H1 (cell line): Measurements from ENCODE around the gene FTCDNL1. TPM values are rescaled to one million over a fixed set of nuclear protein-coding genes. Genes with fewer than 3 reads are reported as not detected.

Source experiments
- CTCF ChIA-PET: fragments of 300-600 bp; sonication (Branson Sonifier 250); formaldehyde crosslinking; loops from one replicate; lab custom pipeline; 2021; ENCODE audit not compliant: partially characterized antibody; lab: Charles Lee
- POLR2A ChIA-PET: fragments of 300-600 bp; sonication (Branson Sonifier 250); formaldehyde crosslinking; loops from one replicate; lab custom pipeline; 2021; ENCODE audit warnings: inconsistent platforms; ENCODE audit not compliant: partially characterized antibody; lab: Charles Lee
- DNase-seq, 2 experiments: peaks; one replicate each; pipeline versions ENCODE4 v3.0.0 to v3.0.0-alpha.2; 2010 to 2022; ENCODE audit warnings: low spot score in 2 of 2, low read depth in 1 of 2, mixed read lengths in 1 of 2
- FAIRE-seq: peaks from 2 replicates; lab custom pipeline; 2011; peaks lifted over from hg19 to GRCh38; lab: Jason Lieb, UNC
- H2AFZ ChIP-seq: 2 replicates; pipeline ENCODE4 v1.8.1; 2012; ENCODE audit warnings: low read length, inconsistent platforms
- H2AK5ac ChIP-seq: 2 replicates; pipeline ENCODE4 v1.6.1; 2013; ENCODE audit warnings: low read depth, low read length
- H2BK120ac ChIP-seq: replicated peaks from 2 replicates; pipeline ENCODE3; 2013; ENCODE audit warnings: low read depth, low read length, inconsistent platforms
- H2BK12ac ChIP-seq: 2 replicates; pipeline ENCODE4 v1.6.1; 2013; ENCODE audit warnings: low read depth, low read length
- H2BK15ac ChIP-seq: 2 replicates; pipeline ENCODE4 v1.6.1; 2013; ENCODE audit warnings: low read length
- H2BK20ac ChIP-seq: 2 replicates; pipeline ENCODE4 v1.6.1; 2013; ENCODE audit warnings: low read length
- H2BK5ac ChIP-seq: 2 replicates; pipeline ENCODE4 v1.6.1; 2013; ENCODE audit warnings: low read depth, low read length
- H3K14ac ChIP-seq: 2 replicates; pipeline ENCODE4 v1.6.1; 2013; ENCODE audit warnings: inconsistent platforms; ENCODE audit not compliant: insufficient read length
- H3K18ac ChIP-seq: 2 replicates; pipeline ENCODE4 v1.6.1; 2013; ENCODE audit warnings: low read length; ENCODE audit errors: extremely low read depth
- H3K23ac ChIP-seq: 2 replicates; pipeline ENCODE4 v1.6.1; 2013; ENCODE audit warnings: inconsistent platforms; ENCODE audit not compliant: insufficient read length
- H3K23me2 ChIP-seq: 2 replicates; pipeline ENCODE4 v1.6.1; 2013; ENCODE audit warnings: low read depth, low read length
- H3K27ac ChIP-seq: 2 replicates; pipeline ENCODE4 v1.6.1; 2011; ENCODE audit warnings: low read depth, low read length, inconsistent platforms
- H3K27me3 ChIP-seq, 4 experiments: replicated peaks in 1 of 4; 1 replicate in 1 of 4; 2 replicates in 3 of 4; pipeline versions ENCODE4 v1.6.1 to v1.8.1; 2011 to 2013; ENCODE audit warnings: low read length in 3 of 4, mild to moderate bottlenecking in 3 of 4, inconsistent platforms in 2 of 4, mixed read lengths in 2 of 4, moderate library complexity in 1 of 4; ENCODE audit not compliant: control insufficient read depth in 3 of 4, insufficient read depth in 3 of 4; ENCODE audit errors: extremely low read depth in 1 of 4
- H3K36me3 ChIP-seq, 4 experiments: 2 replicates each; pipeline versions ENCODE4 v1.6.1 to v1.8.1; 2011 to 2013; ENCODE audit warnings: mild to moderate bottlenecking in 4 of 4, low read length in 3 of 4, moderate library complexity in 2 of 4, control low read depth in 1 of 4, inconsistent platforms in 1 of 4; ENCODE audit not compliant: insufficient read depth in 4 of 4, control insufficient read depth in 2 of 4
- H3K4ac ChIP-seq: replicated peaks from 2 replicates; pipeline ENCODE3; 2013; ENCODE audit warnings: low read length, low read depth, mixed read lengths, inconsistent platforms; ENCODE audit not compliant: insufficient read length
- H3K4me1 ChIP-seq, 4 experiments: replicated peaks in 1 of 4; 1 replicate in 1 of 4; 2 replicates in 3 of 4; pipeline versions ENCODE4 v1.6.1 to v1.8.1; 2011 to 2013; ENCODE audit warnings: low read length in 3 of 4, inconsistent platforms in 2 of 4, mixed read lengths in 1 of 4; ENCODE audit not compliant: insufficient read depth in 4 of 4, control insufficient read depth in 3 of 4
- H3K4me2 ChIP-seq, 2 experiments: 2 replicates each; pipeline versions ENCODE4 v1.6.1 to v1.8.1; 2011 to 2013; ENCODE audit warnings: low read depth in 2 of 2, low read length in 2 of 2, control low read depth in 1 of 2, inconsistent platforms in 1 of 2, mild to moderate bottlenecking in 1 of 2; ENCODE audit not compliant: insufficient read depth in 1 of 2
- H3K4me3 ChIP-seq, 4 experiments: fragments of 200-600, 300-600 bp in 1 of 4; sonication (generic), shearing (Covaris generic), sonication (Bioruptor Twin) in 1 of 4; 2 replicates each; pipeline versions ENCODE4 v1.5.1 to v1.8.1; 2011 to 2016; ENCODE audit warnings: low read length in 4 of 4, low read depth in 3 of 4, control low read depth in 2 of 4, inconsistent platforms in 2 of 4, mild to moderate bottlenecking in 2 of 4, mixed read lengths in 1 of 4, moderate library complexity in 1 of 4; ENCODE audit not compliant: insufficient read depth in 2 of 4; ENCODE audit errors: extremely low read depth in 1 of 4
- H3K56ac ChIP-seq: replicated peaks from 2 replicates; pipeline ENCODE3; 2013; ENCODE audit warnings: low read depth, mild to moderate bottlenecking, mixed read lengths, low read length, inconsistent platforms; ENCODE audit not compliant: insufficient read length
- H3K79me1 ChIP-seq: 2 replicates; pipeline ENCODE4 v1.6.1; 2013; ENCODE audit warnings: low read depth, low read length, control low read depth
- H3K79me2 ChIP-seq, 2 experiments: 2 replicates each; pipeline versions ENCODE4 v1.6.1 to v1.8.1; 2012 to 2013; ENCODE audit warnings: low read length in 2 of 2, mild to moderate bottlenecking in 2 of 2, inconsistent platforms in 1 of 2; ENCODE audit not compliant: insufficient read depth in 2 of 2, control insufficient read depth in 1 of 2
- H3K9ac ChIP-seq, 4 experiments: replicated peaks in 1 of 4; 1 replicate in 1 of 4; 2 replicates in 3 of 4; pipeline versions ENCODE4 v1.6.1 to v1.8.1; 2011 to 2013; ENCODE audit warnings: low read depth in 3 of 4, low read length in 3 of 4, control low read depth in 2 of 4, mild to moderate bottlenecking in 2 of 4, moderate library complexity in 2 of 4, inconsistent platforms in 1 of 4; ENCODE audit errors: extremely low read depth in 1 of 4
- H3K9me3 ChIP-seq, 2 experiments: 2 replicates each; pipeline versions ENCODE4 v1.6.1 to v1.8.1; 2012 to 2013; ENCODE audit warnings: mild to moderate bottlenecking in 2 of 2, moderate library complexity in 2 of 2, control low read depth in 1 of 2, inconsistent platforms in 1 of 2, low read depth in 1 of 2, low read length in 1 of 2, mixed read lengths in 1 of 2; ENCODE audit not compliant: insufficient read depth in 2 of 2
- H4K20me1 ChIP-seq, 2 experiments: replicated peaks in 1 of 2; 2 replicates each; pipeline versions ENCODE3 to v1.8.1; 2011 to 2013; ENCODE audit warnings: inconsistent platforms in 2 of 2, low read length in 2 of 2, mild to moderate bottlenecking in 1 of 2; ENCODE audit not compliant: insufficient read depth in 2 of 2, control insufficient read depth in 1 of 2
- H4K5ac ChIP-seq: 2 replicates; pipeline ENCODE4 v1.6.1; 2013; ENCODE audit warnings: low read length, low read depth, mixed read lengths, inconsistent platforms; ENCODE audit not compliant: insufficient read length
- H4K8ac ChIP-seq: 2 replicates; pipeline ENCODE4 v1.8.0; 2013; ENCODE audit warnings: mild to moderate bottlenecking, moderate library complexity, low read length, inconsistent platforms; ENCODE audit not compliant: insufficient read depth; ENCODE audit errors: extremely low read depth
- H4K91ac ChIP-seq: replicated peaks from 2 replicates; pipeline ENCODE3; 2013; ENCODE audit warnings: low read length, mixed read lengths, inconsistent platforms; ENCODE audit not compliant: insufficient read length
- ASH2L ChIP-seq: fragments of 200-600, 300-600 bp; sonication (generic); IDR thresholded peaks from one replicate; pipeline ENCODE4 v1.7.1; 2017; ENCODE audit warnings: low read length
- WGBS, 2 experiments: shearing (Covaris generic) in 1 of 2; methylation state at CpG; one replicate each; pipeline versions ENCODE4 v1.1.6 to v1.1.7; 2013 to 2015; ENCODE audit warnings: low lambda C conversion rate in 2 of 2, mixed read lengths in 2 of 2, inconsistent platforms in 1 of 2, low coverage in 1 of 2, missing lambda C conversion rate in 1 of 2; ENCODE audit not compliant: insufficient replicate concordance in 2 of 2, insufficient coverage in 1 of 2, insufficient read length in 1 of 2; ENCODE audit errors: extremely low coverage in 1 of 2, missing lambda C conversion rate in 1 of 2; 5-methylcytosine and 5-hydroxymethylcytosine counted together
- polyA plus RNA-seq, 7 experiments: library from polyadenylated mRNA; depleted of rRNA in 3 of 7; stranded (reverse) in 5 of 7; unstranded in 2 of 7; fragments of >200 nt in 5 of 7; fragments of 200-250 nt in 2 of 7; gene quantifications; 1 replicate in 5 of 7; 2 replicates in 1 of 7; 4 replicates in 1 of 7; pipeline versions ENCODE4 v1.2.1 to v1.2.3, GENCODE V29; 2011 to 2013; ENCODE audit warnings: missing spikeins in 2 of 7, mixed read lengths in 2 of 7
- total RNA-seq: library from RNA; stranded (reverse); fragmentation: NEBNext Ultra II Directional; extraction: Animal tissue kit (Norgen Biotek cat#: 25700); gene quantifications from 2 replicates; pipeline ENCODE4 v1.2.1, GENCODE V29; 2021
- TF ChIP-seq, protein P1 (sequence below): IDR thresholded peaks from 2 replicates; pipeline ENCODE4 v1.6.1; 2012; ENCODE audit warnings: inconsistent platforms

The FTCDNL1 gene
- total and polyA plus RNA-seq, 2 of the 8 experiments (the other 6 are each of a cell fraction or from before 2014, with no cell fraction given), result 0.41 to 0.97 TPM

DNA sequence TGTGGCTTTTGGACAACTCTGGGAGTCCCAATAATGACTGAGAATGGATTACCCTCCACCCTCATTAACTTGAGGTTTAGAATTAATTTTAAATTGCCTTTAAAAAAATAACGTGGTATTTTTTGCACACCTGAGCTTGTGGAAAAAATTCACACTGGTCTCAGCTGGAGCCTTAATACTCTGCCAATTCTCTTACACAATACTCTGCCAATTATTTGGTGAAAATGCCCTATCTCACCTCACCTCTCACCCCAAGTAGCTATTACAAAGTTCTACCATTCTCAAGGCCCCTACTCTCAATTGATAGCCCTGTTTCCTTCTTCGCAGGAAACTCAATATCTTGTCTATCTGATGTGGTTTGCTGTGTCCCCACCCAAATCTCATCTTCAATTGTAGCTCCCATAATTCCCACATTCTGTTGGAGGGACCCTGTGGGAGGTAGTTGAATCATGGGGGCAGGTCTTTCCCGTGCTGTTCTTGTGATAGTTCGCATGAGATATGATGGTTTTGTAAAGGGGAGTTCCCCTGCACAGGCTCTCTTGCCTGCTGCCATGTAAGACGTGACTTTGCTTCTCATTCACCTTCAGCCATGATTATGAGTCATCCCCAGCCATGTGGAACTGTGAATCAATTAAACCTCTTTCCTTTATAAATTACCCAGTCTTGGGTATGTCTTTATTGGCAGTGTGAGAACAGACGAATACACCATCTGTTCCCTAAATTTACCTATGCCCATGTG is 32.7 kb upstream of the FTCDNL1 start:
- no peak overlapping the region for H2BK5ac ChIP-seq
- no peak overlapping the region for H3K4me2 ChIP-seq
- H3K4ac ChIP-seq, result no peak overlapping the region
- H3K27ac ChIP-seq, result no peak overlapping the region
- no peaks in the 10 kb centered on the region for H3K4me1 ChIP-seq
- no peak overlapping the region for H2BK20ac ChIP-seq
- no peak overlapping the region for H2AK5ac ChIP-seq
- H3K56ac ChIP-seq, result no peak overlapping the region
- TF ChIP-seq, protein P1, sequence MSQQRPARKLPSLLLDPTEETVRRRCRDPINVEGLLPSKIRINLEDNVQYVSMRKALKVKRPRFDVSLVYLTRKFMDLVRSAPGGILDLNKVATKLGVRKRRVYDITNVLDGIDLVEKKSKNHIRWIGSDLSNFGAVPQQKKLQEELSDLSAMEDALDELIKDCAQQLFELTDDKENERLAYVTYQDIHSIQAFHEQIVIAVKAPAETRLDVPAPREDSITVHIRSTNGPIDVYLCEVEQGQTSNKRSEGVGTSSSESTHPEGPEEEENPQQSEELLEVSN, result no peak
- TF ChIP-seq ASH2L, result no peak
- no peak for DNase-seq
- H3K36me3 ChIP-seq, result no peaks in the 10 kb centered on the region
- ChIA-PET CTCF (interaction anchor here (0.8 kb wide), 1 partner anchor 27 kb away, joined by 3 read pairs; the partner anchor contains the start of gene C2orf69), POLR2A (no interaction called here)
- no peak overlapping the region for H3K14ac ChIP-seq
- no peak overlapping the region for H3K18ac ChIP-seq
- no peaks in the 10 kb centered on the region for H4K20me1 ChIP-seq
- no peak overlapping the region for H3K23ac ChIP-seq
- H4K91ac ChIP-seq, result no peak overlapping the region
- H3K23me2 ChIP-seq, result no peaks in the 10 kb centered on the region
- no peak overlapping the region for H2AFZ ChIP-seq
- no peak overlapping the region for H3K9ac ChIP-seq
- no peak for FAIRE-seq
- H3K79me2 ChIP-seq, result no peaks in the 10 kb centered on the region
- no peak overlapping the region for H4K8ac ChIP-seq
- WGBS, 2 experiments, result 92% methylated on average over 6 of the region's 6 CpGs; no CpG with 5 or more reads in 1 of the 2 experiments
- H4K5ac ChIP-seq, result no peak overlapping the region
- H2BK120ac ChIP-seq, result no peak overlapping the region
- no peaks in the 10 kb centered on the region for H3K79me1 ChIP-seq
- no peaks in the 10 kb centered on the region for H3K27me3 ChIP-seq
- H3K4me3 ChIP-seq, result no peak overlapping the region
- no peak overlapping the region for H2BK12ac ChIP-seq
- H3K9me3 ChIP-seq, result 0 out of 4 replicates have a peak, but pooled peaks cover 0 to under 1% of the 10 kb centered on the region in 2 experiments
- H2BK15ac ChIP-seq, result no peak overlapping the region
